HL-60 (cell line): Measurements from ENCODE around the gene ADGRE2.

Experiments used
- CTCF ChIP-seq: IDR thresholded peaks from one replicate; pipeline ENCODE4 v1.5.1; 2011; ENCODE audit warnings: low read length, control low read depth, inconsistent platforms; ENCODE audit not compliant: insufficient read depth
- GABPA ChIP-seq: IDR thresholded peaks from 2 replicates; pipeline ENCODE4 v1.6.1; 2012; ENCODE audit warnings: low read depth
- POLR2AphosphoS5 ChIP-seq: IDR thresholded peaks from 2 replicates; pipeline ENCODE4 v1.6.1; 2012; ENCODE audit warnings: low read depth
- REST ChIP-seq: IDR thresholded peaks from 2 replicates; pipeline ENCODE4 v1.6.1; 2012; ENCODE audit warnings: low read depth; ENCODE audit not compliant: insufficient replicate concordance

- TF ChIP-seq CTCF (no peak), REST (no peak), GABPA (no peak), POLR2AphosphoS5 (no peak)
Observed at GRCh38 chr19:14817052-14817451, 38.7 kb upstream of the ADGRE2 start.
